K562 (cell line): ENCODE measurements around the gene DYNLT3. TPM values are rescaled to one million over a fixed set of nuclear protein-coding genes. Genes with fewer than 3 reads are reported as not detected.

Experiments
- ATF3 ChIP-seq, 2 experiments: fragments of 450-650 bp in 1 of 2; sonication (generic) in 1 of 2; formaldehyde crosslinking in 1 of 2; IDR thresholded peaks in 1 of 2; conservative IDR thresholded peaks in 1 of 2; 2 replicates each; pipeline versions ENCODE4 v1.6.1 to v1.8.1; 2016 to 2023; ENCODE audit warnings: mild to moderate bottlenecking in 2 of 2, moderate library complexity in 2 of 2, inconsistent platforms in 1 of 2, missing genetic modification reagents in 1 of 2
- BCLAF1 ChIP-seq, 2 experiments: fragments of 450-650 bp in 1 of 2; IDR thresholded peaks; 2 replicates each; pipeline ENCODE4 v1.6.1; 2011 to 2017; ENCODE audit warnings: low read depth in 2 of 2, antibody characterized with exemption in 1 of 2, borderline replicate concordance in 1 of 2, low read length in 1 of 2, mild to moderate bottlenecking in 1 of 2, mixed read lengths in 1 of 2; ENCODE audit not compliant: control insufficient read depth in 1 of 2
- C11orf30 ChIP-seq: fragments of 450-650 bp; IDR thresholded peaks from 2 replicates; pipeline ENCODE4 v1.6.1; 2016; ENCODE audit warnings: low read depth, mild to moderate bottlenecking
- CREM ChIP-seq: IDR thresholded peaks from 2 replicates; pipeline ENCODE4 v1.6.1; 2014; ENCODE audit warnings: antibody characterized with exemption, low read depth
- CTBP1 ChIP-seq: fragments of 450-650 bp; IDR thresholded peaks from 2 replicates; pipeline ENCODE4 v1.6.1; 2016; ENCODE audit warnings: borderline replicate concordance
- EHMT2 ChIP-seq: fragments of 450-650 bp; IDR thresholded peaks from 2 replicates; pipeline ENCODE4 v1.6.1; 2018; ENCODE audit warnings: antibody characterized with exemption
- GMEB1 ChIP-seq: fragments of 250-450 bp; sonication (Bioruptor Pico); IDR thresholded peaks from 2 replicates; pipeline ENCODE4 v1.4.0; 2020; ENCODE audit warnings: mild to moderate bottlenecking
- MYC ChIP-seq, 2 experiments: fragments of 250-450 bp in 1 of 2; sonication (Bioruptor Pico) in 1 of 2; IDR thresholded peaks; 2 replicates each; pipeline versions ENCODE4 v1.5.1 to v1.6.1; 2012 to 2021; ENCODE audit warnings: low read depth in 2 of 2, borderline replicate concordance in 1 of 2, improper control_type of control experiment in 1 of 2, low read length in 1 of 2, mild to moderate bottlenecking in 1 of 2, moderate library complexity in 1 of 2
- NFIX ChIP-seq: fragments of 250-450 bp; sonication (Bioruptor Pico); IDR thresholded peaks from 2 replicates; pipeline ENCODE4 v1.4.0; 2020; ENCODE audit warnings: low read depth, mild to moderate bottlenecking, moderate library complexity
- NR1H2 ChIP-seq: sonication (generic); formaldehyde crosslinking; IDR thresholded peaks from 2 replicates; pipeline ENCODE4 v1.4.0; 2020; ENCODE audit warnings: mild to moderate bottlenecking, missing genetic modification reagents
- NRF1 ChIP-seq, 2 experiments: fragments of 450-650 bp; IDR thresholded peaks in 1 of 2; conservative IDR thresholded peaks in 1 of 2; 2 replicates each; pipeline ENCODE4 v1.6.1; 2014; ENCODE audit warnings: mild to moderate bottlenecking in 2 of 2
- POLR2A ChIP-seq: fragments of 450-650 bp; conservative IDR thresholded peaks from 2 replicates; pipeline ENCODE4 v1.6.1; 2016
- POLR2G ChIP-seq: fragments of 200-400 bp; formaldehyde crosslinking; IDR thresholded peaks from 2 replicates; pipeline ENCODE4 v1.6.1; 2017; ENCODE audit warnings: low read depth, mild to moderate bottlenecking, antibody characterized with exemption, low read length, moderate library complexity
- SREBF2 ChIP-seq: sonication (generic); formaldehyde crosslinking; IDR thresholded peaks from 2 replicates; pipeline ENCODE4 v1.4.0; 2020; ENCODE audit warnings: mild to moderate bottlenecking, missing genetic modification reagents
- TFAP4 ChIP-seq: sonication (generic); formaldehyde crosslinking; IDR thresholded peaks from 2 replicates; pipeline ENCODE4 v1.8.0; 2022; ENCODE audit warnings: missing genetic modification reagents, mild to moderate bottlenecking, moderate library complexity, borderline replicate concordance
- ZFP91 ChIP-seq: sonication (generic); formaldehyde crosslinking; IDR thresholded peaks from 2 replicates; pipeline ENCODE4 v1.8.0; 2022; ENCODE audit warnings: mild to moderate bottlenecking, missing genetic modification reagents
- ZFX ChIP-seq: sonication (generic); formaldehyde crosslinking; IDR thresholded peaks from 2 replicates; pipeline ENCODE4 v1.8.0; 2022; ENCODE audit warnings: mild to moderate bottlenecking, missing genetic modification reagents, moderate library complexity
- ZNF384 ChIP-seq: IDR thresholded peaks from 2 replicates; pipeline ENCODE4 v1.6.1; 2012; ENCODE audit warnings: low read depth, low read length, improper control_type of control experiment
- polyA plus RNA-seq, 8 experiments: library from polyadenylated mRNA; depleted of rRNA in 4 of 8; stranded (reverse) in 5 of 8; unstranded in 3 of 8; fragments of >200 nt; fragmentation: Nextera tagmentation in 2 of 8; fragmentation: Illumina TruSeq in 1 of 8; extraction: Ambion mirVana in 2 of 8; extraction: Trizol in 1 of 8; gene quantifications; 2 replicates each; pipeline versions ENCODE4 v1.2.1 to v1.2.3, GENCODE V29; 2011 to 2014; ENCODE audit warnings: inconsistent platforms in 1 of 8, missing spikeins in 1 of 8
- total RNA-seq, 7 experiments: library from RNA; depleted of rRNA in 6 of 7; stranded (reverse); fragments of >200 nt in 6 of 7; fragmentation: Illumina TruSeq in 2 of 7; extraction: Trizol in 2 of 7; gene quantifications; 2 replicates each; pipeline versions ENCODE4 v1.2.1 to v1.2.3, GENCODE V29; 2011 to 2021; ENCODE audit warnings: low replicate concordance in 1 of 7

The DYNLT3 gene
- total and polyA plus RNA-seq, 9 of the 15 experiments (the other 6 are each of a cell fraction or from before 2014, with no cell fraction given) = 4.5 to 17.5 (median 8.3) TPM

- TF ChIP-seq MYC (IDR thresholded peaks at IDR 0.05; ENCODE audit: low read depth, low read length) (peak; percentile 20; the same call in 1 of the 2 replicates), MYC (CRISPR knock-in tag; IDR thresholded peaks at IDR 0.05; ENCODE audit: borderline replicate concordance, low read depth) (no peak), C11orf30 (no peak), SREBF2 (CRISPR knock-in tag) (no peak), NRF1 (conservative IDR thresholded peaks at IDR 0.05 in 1 of 2, IDR thresholded peaks at IDR 0.05 in 1 of 2) (peak; percentile 76 to 80), EHMT2 (no peak), POLR2A (peak; percentile 42), ZFP91 (CRISPR knock-in tag) (no peak), GMEB1 (CRISPR knock-in tag) (peak; percentile 70), NR1H2 (no peak), NFIX (CRISPR knock-in tag) (no peak), BCLAF1 (IDR thresholded peaks at IDR 0.05; ENCODE audit: borderline replicate concordance in 1 of 2, control insufficient read depth in 1 of 2, low read depth in 2 of 2, low read length in 1 of 2) (no peak), POLR2G (peak; percentile 80), ZFX (CRISPR knock-in tag) (peak; percentile 88), TFAP4 (CRISPR knock-in tag) (0 out of 2 replicates have a peak, but pooled peaks have one; percentile 50), CREM (peak; percentile 88), ATF3 (IDR thresholded peaks at IDR 0.05) (peak; percentile 23; the same call in 1 of the 2 replicates), ATF3 (CRISPR knock-in tag; conservative IDR thresholded peaks at IDR 0.05) (no peak), ZNF384 (no peak), CTBP1 (peak; percentile 48; the same call in 1 of the 2 replicates)
These were observed at the start of gene DYNLT3 (continued) for GRCh38 chrX:37846934-37847732.
